Stimulated activated CD8-positive, alpha-beta memory T cell treated with anti-CD3 and anti-CD28 coated beads, Interleukin-15, amount 100 ng/mL, for 24 hours (primary cell): ENCODE data around the gene VN1R5.
"Not testable (repeated sequence)": the region's sequence is repeated elsewhere in the genome, so short reads cannot be mapped to it uniquely, and the experiment has no call there.

ENCODE experiments used
- DNase-seq: peaks from one replicate; pipeline ENCODE4 v3.0.0-alpha.2; 2020; ENCODE audit warnings: low read depth

The VN1R5 gene

GRCh38 chr1:247273013-247273412, 17.1 kb downstream of the VN1R5 start:
- DNase-seq, result no peak

GRCh38 chr1:247274605-247275256, 18.9 kb downstream of the VN1R5 start:
- DNase-seq, result no peak

GRCh38 chr1:247277191-247277590, 21.3 kb downstream of the VN1R5 start:
- DNase-seq, result no peak

- DNase-seq, result no peak
These were observed 25.2 kb downstream of the VN1R5 start for GRCh38 chr1:247281001-247281574.

GRCh38 chr1:247286134-247286670, 30.3 kb downstream of the VN1R5 start:
- no peak for DNase-seq

GRCh38 chr1:247287460-247287859, 31.6 kb downstream of the VN1R5 start:
- DNase-seq, result no peak

GRCh38 chr1:247288341-247288740, 32.5 kb downstream of the VN1R5 start:
- DNase-seq, result no peak

GRCh38 chr1:247289274-247289892, 33.5 kb downstream of the VN1R5 start:
- not testable (repeated sequence) for DNase-seq

- DNase-seq, result no peak
These were observed 34.7 kb downstream of the VN1R5 start for GRCh38 chr1:247290576-247290975.

- no peak for DNase-seq
These were observed 35.3 kb downstream of the VN1R5 start for GRCh38 chr1:247291161-247291560.

- DNase-seq, result no peak
These were observed 36.1 kb downstream of the VN1R5 start for GRCh38 chr1:247291833-247292561.

- DNase-seq, result no peak
These were observed 37.2 kb downstream of the VN1R5 start for GRCh38 chr1:247293047-247293446.

GRCh38 chr1:247294282-247294681, 38.4 kb downstream of the VN1R5 start:
- DNase-seq, result no peak

GRCh38 chr1:247295274-247295684, 39.4 kb downstream of the VN1R5 start:
- no peak for DNase-seq

- DNase-seq, result no peak
These were observed 39.9 kb downstream of the VN1R5 start for GRCh38 chr1:247295746-247296145.

- no peak for DNase-seq
These were observed 40.8 kb downstream of the VN1R5 start for GRCh38 chr1:247296599-247297180.

GRCh38 chr1:247297263-247298123, 41.6 kb downstream of the VN1R5 start:
- DNase-seq, result no peak

GRCh38 chr1:247298124-247298481, 42.2 kb downstream of the VN1R5 start:
- no peak for DNase-seq

GRCh38 chr1:247298701-247299100, 42.8 kb downstream of the VN1R5 start:
- DNase-seq, result no peak

- no peak for DNase-seq
These were observed 44.0 kb downstream of the VN1R5 start for GRCh38 chr1:247299723-247300381.
